Activated T-cell treated with anti-CD3 and anti-CD28 coated beads, Interleukin-2, amount 50 U/mL, for 4 hours (primary cell): Measurements from ENCODE around the gene NOP53. TPM values are rescaled to one million over a fixed set of nuclear protein-coding genes. Genes with fewer than 3 reads are reported as not detected.
"Not testable (repeated sequence)": the region's sequence is repeated elsewhere in the genome, so short reads cannot be mapped to it uniquely, and the experiment has no call there.

Source experiments
- ATAC-seq, 2 donors: fragments of 200-7000 bp; cut with Tn5 transposase; one replicate each; pipeline ENCODE4 v1.10.0; 2021
- DNase-seq: peaks from one replicate; pipeline ENCODE4 v3.0.0-alpha.2; 2020
- H3K27me3 Mint-ChIP-seq: one replicate; pipeline ENCODE4 v1.8.0; 2021; ENCODE audit warnings: low read depth, mixed read lengths
- H3K36me3 Mint-ChIP-seq: one replicate; pipeline ENCODE4 v1.8.0; 2022; ENCODE audit warnings: mixed read lengths; ENCODE audit not compliant: insufficient read depth
- H3K4me1 Mint-ChIP-seq: one replicate; pipeline ENCODE4 v1.8.0; 2021; ENCODE audit warnings: low read depth, mixed read lengths
- H3K4me3 Mint-ChIP-seq: one replicate; pipeline ENCODE4 v1.8.0; 2021; ENCODE audit warnings: mild to moderate bottlenecking, moderate library complexity, mixed read lengths
- H3K9me3 Mint-ChIP-seq: one replicate; pipeline ENCODE4 v1.8.0; 2021; ENCODE audit warnings: mixed read lengths
- total RNA-seq, 3 donors: library from RNA; stranded (reverse); gene quantifications; one replicate each; pipeline ENCODE4 v1.2.1, GENCODE V29; 2021

The NOP53 gene
- total RNA-seq, 3 donors from 2014 or later: 260 to 295 (median 277) TPM

DNA sequence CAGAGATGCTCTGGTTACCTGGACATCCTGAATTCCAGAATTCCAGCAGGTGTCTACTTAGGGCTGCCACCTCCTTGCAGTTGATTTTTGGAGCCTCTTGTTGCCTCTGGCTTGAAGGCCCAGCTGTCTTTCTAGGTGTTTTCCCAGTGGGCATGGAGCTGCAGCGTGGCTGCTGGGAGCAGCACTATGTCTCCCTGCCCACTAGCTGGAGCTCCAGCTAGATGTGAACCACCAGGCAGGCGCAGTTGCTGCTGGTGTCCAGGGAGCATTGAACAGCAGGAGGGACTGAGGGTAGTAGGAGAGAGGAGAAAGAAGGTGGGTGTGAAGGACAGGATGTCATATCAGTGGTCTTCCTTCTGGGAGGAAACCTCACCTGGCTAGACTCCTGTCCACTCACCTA lies 23.3 kb downstream of the NOP53 start:
- Mint-ChIP-seq H3K36me3 (no peaks in the 10 kb centered on the region), H3K27me3 (no peaks in the 10 kb centered on the region), H3K9me3 (no peaks in the 10 kb centered on the region), H3K4me1 (no peaks in the 10 kb centered on the region), H3K4me3 (no peak overlapping the region)
- ATAC-seq: no peak
- no peak for DNase-seq

GRCh38 chr19:47769534-47769933 lies 24.2 kb downstream of the NOP53 start:
- no peak for DNase-seq
- no peaks in the 10 kb centered on the region for H3K36me3 Mint-ChIP-seq
- H3K27me3 Mint-ChIP-seq: no peaks in the 10 kb centered on the region
- no peak for ATAC-seq
- H3K4me1 Mint-ChIP-seq: no peaks in the 10 kb centered on the region
- no peak overlapping the region for H3K4me3 Mint-ChIP-seq
- no peaks in the 10 kb centered on the region for H3K9me3 Mint-ChIP-seq

DNA sequence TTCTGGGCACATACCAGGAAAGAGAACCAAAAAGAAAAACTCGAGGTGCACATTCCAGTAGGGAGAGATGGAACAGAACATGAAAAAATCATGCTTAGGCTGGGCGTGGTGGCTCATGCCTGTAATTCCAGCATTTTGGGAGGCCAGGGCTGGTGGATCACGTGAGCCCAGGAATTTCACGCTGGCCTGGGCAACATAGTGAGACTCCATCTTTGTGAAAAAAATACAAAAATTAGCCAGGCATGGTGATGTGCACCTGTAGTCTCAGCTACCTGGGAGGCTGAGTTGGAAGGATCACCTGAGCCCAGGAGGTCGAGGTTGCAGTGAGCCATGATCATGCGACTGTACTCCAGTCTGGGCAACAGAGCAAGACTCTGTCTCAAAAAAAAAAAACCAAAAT lies 25.9 kb downstream of the NOP53 start:
- H3K27me3 Mint-ChIP-seq, ATAC-seq, H3K36me3 Mint-ChIP-seq, H3K9me3 Mint-ChIP-seq, DNase-seq, H3K4me1 Mint-ChIP-seq, H3K4me3 Mint-ChIP-seq: not testable (repeated sequence)

DNA sequence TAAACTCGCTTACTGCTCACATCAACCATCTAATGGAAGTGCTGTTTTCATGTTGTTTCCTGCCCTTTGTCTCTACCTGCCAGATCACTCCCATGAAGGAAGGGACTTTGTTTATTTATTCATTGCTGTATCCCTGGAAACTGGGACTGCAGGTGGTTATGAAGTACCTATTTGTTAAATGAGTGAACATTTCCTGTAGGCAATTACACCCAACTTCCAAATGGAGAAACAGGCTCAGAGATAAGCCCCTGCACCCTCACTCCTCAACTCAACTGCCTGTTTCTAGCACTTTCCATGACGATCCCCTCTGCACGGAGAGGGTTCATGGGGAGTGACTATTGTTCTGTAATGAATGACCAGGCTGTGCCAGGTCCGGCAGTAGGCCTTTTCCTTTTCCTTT lies 31.2 kb downstream of the NOP53 start:
- Mint-ChIP-seq H3K36me3 (peaks cover 5% of the 10 kb centered on the region), H3K9me3 (no peaks in the 10 kb centered on the region), H3K4me3 (peak overlapping the region; percentile 32), H3K27me3 (no peaks in the 10 kb centered on the region), H3K4me1 (peaks cover 28% of the 10 kb centered on the region)
- no peak for DNase-seq
- no peak for ATAC-seq

DNA sequence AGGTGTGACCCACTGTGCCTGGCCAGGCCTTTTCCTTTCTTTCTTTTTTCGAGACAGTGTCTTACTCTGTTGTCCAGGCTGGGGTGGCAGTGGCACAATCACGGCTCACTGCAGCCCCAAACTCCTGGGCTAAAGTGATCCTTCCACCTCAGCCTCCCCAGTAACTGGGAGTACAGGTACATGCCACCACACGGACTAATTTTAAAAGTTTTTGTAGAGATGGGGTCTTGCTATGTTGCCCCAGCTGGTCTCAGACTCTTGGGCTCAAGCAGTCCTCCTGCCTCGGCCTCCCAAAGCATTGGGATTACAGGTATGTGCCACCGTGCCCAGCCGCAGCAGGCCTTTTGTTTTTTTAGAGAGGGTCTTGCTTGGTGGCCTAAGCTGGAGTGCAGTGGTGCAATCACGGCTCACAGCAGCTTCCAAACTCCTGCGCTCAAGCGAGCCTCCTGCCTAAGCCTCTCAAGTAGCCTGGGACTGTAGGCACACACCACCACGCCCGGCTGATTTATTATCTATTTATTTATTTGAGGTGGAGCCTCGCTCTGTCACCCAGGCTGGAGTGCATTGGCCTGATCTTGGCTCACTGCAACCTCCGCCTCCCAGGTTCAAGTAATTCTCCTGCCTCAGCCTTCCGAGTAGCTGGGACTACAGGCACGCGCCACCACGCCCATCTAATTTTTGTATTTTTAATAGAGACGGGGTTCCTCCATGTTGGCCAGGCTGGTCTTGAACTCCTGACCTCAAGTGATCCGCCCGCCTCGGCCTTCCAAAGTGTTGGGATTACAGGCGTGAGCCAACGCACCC lies 32.1 kb downstream of the NOP53 start:
- H3K27me3 Mint-ChIP-seq, H3K36me3 Mint-ChIP-seq, H3K9me3 Mint-ChIP-seq, DNase-seq, ATAC-seq: not testable (repeated sequence)
- Mint-ChIP-seq H3K4me3 (peak overlapping the region; percentile 95), H3K4me1 (peaks cover 32% of the 10 kb centered on the region)

- peak; percentile 96 to 97 for ATAC-seq
- H3K9me3 Mint-ChIP-seq: no peaks in the 10 kb centered on the region
- no peaks in the 10 kb centered on the region for H3K27me3 Mint-ChIP-seq
- peak; percentile 65 for DNase-seq
- H3K4me3 Mint-ChIP-seq: peak within 1 kb of the TSS; percentile 95
- peaks cover 8% of the 10 kb centered on the region for H3K36me3 Mint-ChIP-seq
- H3K4me1 Mint-ChIP-seq: peaks cover 32% of the 10 kb centered on the region
Observed at GRCh38 chr19:47778049-47778953, 33.0 kb downstream of the NOP53 start, which contains the start of gene SELENOW. Gene SELENOW, plus strand, starts transcription at chr19:47778703. Its CDS starts 83 bp downstream, at chr19:47778786.

- peaks cover 11% of the 10 kb centered on the region for H3K36me3 Mint-ChIP-seq
- no peaks in the 10 kb centered on the region for H3K9me3 Mint-ChIP-seq
- ATAC-seq: peak; percentile 6 to 15
- peaks cover 32% of the 10 kb centered on the region for H3K4me1 Mint-ChIP-seq
- H3K4me3 Mint-ChIP-seq: peak overlapping the region; percentile 95
- H3K27me3 Mint-ChIP-seq: no peaks in the 10 kb centered on the region
- DNase-seq: no peak
Observed at GRCh38 chr19:47778954-47779351, 33.6 kb downstream of the NOP53 start.

DNA sequence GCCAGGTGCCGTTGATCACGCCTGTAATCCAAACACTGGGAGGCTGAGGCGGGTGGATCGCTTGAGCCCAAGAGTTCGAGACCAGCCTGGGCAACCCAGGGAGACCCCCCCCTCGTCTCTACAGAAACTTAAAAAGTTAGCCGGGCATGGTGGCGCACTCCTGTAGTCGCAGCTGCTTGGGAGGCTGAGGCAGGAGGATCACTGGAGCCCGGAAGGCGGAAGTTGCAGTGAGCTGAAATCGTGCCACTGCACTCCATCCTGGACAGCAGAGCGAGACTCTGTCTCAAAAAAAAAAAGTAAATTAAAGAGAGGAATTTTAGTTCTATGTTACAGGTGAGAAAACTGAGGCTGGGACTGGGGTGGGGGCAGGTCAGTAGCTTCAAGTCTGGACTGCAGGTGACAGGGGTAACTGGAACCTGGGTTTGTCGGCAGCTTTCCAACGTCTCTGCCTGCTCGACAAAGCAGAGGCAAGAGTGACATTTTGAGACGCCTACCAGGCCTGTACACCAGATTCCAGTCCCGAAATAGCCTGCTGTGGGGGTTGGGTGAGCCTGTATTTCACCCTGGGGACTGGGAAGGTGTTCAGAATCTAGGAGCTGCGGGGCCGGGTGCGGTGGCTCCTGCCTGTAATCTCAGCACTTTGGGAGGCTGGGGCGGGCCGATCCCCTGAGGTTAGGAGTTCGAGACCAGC lies 34.3 kb downstream of the NOP53 start:
- Mint-ChIP-seq H3K36me3 (peaks cover 16% of the 10 kb centered on the region), H3K27me3 (no peaks in the 10 kb centered on the region), H3K4me1 (peaks cover 32% of the 10 kb centered on the region), H3K4me3 (peak overlapping the region; percentile 95), H3K9me3 (no peaks in the 10 kb centered on the region)
- DNase-seq (no peak), ATAC-seq (no peak)

DNA sequence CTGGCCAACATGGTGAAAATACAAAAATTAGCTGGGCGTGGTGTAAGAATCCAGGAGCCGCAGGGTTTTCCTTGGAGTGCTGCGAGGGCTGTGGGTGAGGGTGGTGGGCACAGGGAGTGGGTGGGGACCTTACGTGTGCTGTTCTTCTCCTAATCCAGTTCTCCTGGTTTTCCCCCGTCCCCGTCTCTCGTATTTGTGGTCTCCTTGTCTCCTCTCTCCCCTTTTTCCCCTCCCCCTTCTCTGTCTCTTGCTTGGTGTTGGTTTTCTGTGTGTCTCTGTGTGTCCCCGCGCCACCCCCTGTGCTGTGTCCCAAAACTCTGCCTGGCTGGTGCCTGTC lies 34.8 kb downstream of the NOP53 start:
- ATAC-seq (no peak), DNase-seq (no peak)
- peaks cover 32% of the 10 kb centered on the region for H3K4me1 Mint-ChIP-seq
- H3K36me3 Mint-ChIP-seq: peaks cover 16% of the 10 kb centered on the region
- peak overlapping the region; percentile 95 for H3K4me3 Mint-ChIP-seq
- no peaks in the 10 kb centered on the region for H3K27me3 Mint-ChIP-seq
- no peaks in the 10 kb centered on the region for H3K9me3 Mint-ChIP-seq

GRCh38 chr19:47781590-47782262 lies 36.4 kb downstream of the NOP53 start:
- no peaks in the 10 kb centered on the region for H3K27me3 Mint-ChIP-seq
- H3K4me3 Mint-ChIP-seq: peak overlapping the region; percentile 35
- H3K4me1 Mint-ChIP-seq: peaks cover 32% of the 10 kb centered on the region
- DNase-seq (no peak), ATAC-seq (no peak)
- peaks cover 16% of the 10 kb centered on the region for H3K36me3 Mint-ChIP-seq
- H3K9me3 Mint-ChIP-seq: no peaks in the 10 kb centered on the region

- Mint-ChIP-seq H3K36me3 (peaks cover 11% of the 10 kb centered on the region), H3K4me1 (peaks cover 4% of the 10 kb centered on the region), H3K9me3 (no peaks in the 10 kb centered on the region), H3K4me3 (no peak overlapping the region), H3K27me3 (no peaks in the 10 kb centered on the region)
- DNase-seq (no peak), ATAC-seq (no peak)
Observed at GRCh38 chr19:47786566-47786965, 41.2 kb downstream of the NOP53 start.

DNA sequence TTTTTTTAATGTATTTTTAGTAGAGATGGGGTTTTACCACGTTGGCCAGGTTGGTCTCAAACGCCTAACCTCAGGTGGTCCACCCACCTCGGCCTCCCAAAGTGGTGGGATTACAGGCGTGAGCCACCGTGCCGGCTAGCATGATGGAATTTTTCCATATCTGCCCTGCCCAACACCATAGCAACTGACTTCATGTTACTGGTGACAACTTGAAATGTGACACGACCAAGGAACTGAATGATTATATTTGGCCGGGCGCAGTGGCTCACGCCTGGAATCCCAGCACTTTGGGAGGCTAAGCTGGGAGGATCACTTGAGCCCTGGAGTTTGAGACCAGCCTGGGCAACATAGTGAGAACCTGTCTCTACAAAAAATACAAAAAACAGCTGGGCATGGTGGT lies 42.0 kb downstream of the NOP53 start:
- H3K9me3 Mint-ChIP-seq, H3K36me3 Mint-ChIP-seq, H3K27me3 Mint-ChIP-seq, H3K4me1 Mint-ChIP-seq, ATAC-seq, H3K4me3 Mint-ChIP-seq, DNase-seq: not testable (repeated sequence)

DNA sequence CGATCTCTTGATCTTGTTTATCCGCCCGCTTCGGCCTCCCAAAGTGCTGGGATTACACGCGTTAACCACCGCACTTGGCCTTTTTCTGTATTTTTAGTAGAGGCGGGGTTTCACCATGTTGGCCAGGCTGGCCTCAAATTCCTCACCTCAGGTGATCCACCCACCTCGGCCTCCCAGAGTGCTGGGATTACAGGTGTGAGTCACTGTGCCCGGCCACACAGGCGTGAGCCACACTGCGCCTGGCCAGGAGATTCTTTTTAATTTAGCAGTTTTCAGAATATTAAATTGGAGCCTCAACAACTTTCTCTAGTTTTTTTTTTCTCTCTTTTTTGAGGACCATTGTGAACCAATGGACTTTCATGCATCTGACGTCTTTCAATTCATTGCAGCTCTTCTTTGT lies 44.5 kb downstream of the NOP53 start:
- not testable (repeated sequence) for ATAC-seq, H3K4me3 Mint-ChIP-seq, H3K36me3 Mint-ChIP-seq, DNase-seq, H3K27me3 Mint-ChIP-seq, H3K9me3 Mint-ChIP-seq, H3K4me1 Mint-ChIP-seq

GRCh38 chr19:47790398-47790814 lies 45.1 kb downstream of the NOP53 start:
- no peaks in the 10 kb centered on the region for H3K36me3 Mint-ChIP-seq
- no peaks in the 10 kb centered on the region for H3K4me1 Mint-ChIP-seq
- peak; percentile 90 to 91 for ATAC-seq
- no peaks in the 10 kb centered on the region for H3K27me3 Mint-ChIP-seq
- H3K4me3 Mint-ChIP-seq: no peak overlapping the region
- DNase-seq: peak; percentile 87
- peaks cover 3% of the 10 kb centered on the region for H3K9me3 Mint-ChIP-seq
